AG09319 (cell line): ENCODE results near the gene CYYR1.

Source experiments
- DNase-seq: peaks from one replicate; pipeline ENCODE4 v3.0.0-alpha.2; 2010; ENCODE audit warnings: low read depth; ENCODE audit errors: extremely low read depth
- TF ChIP-seq, protein P1 (sequence below): IDR thresholded peaks from 2 replicates; pipeline ENCODE4 v1.5.1; 2011; ENCODE audit warnings: low read depth, mild to moderate bottlenecking, inconsistent platforms, low read length, moderate library complexity

The CYYR1 gene

GRCh38 chr21:26593800-26594199 lies 20.7 kb upstream of the CYYR1 start:
- TF ChIP-seq, protein P1, sequence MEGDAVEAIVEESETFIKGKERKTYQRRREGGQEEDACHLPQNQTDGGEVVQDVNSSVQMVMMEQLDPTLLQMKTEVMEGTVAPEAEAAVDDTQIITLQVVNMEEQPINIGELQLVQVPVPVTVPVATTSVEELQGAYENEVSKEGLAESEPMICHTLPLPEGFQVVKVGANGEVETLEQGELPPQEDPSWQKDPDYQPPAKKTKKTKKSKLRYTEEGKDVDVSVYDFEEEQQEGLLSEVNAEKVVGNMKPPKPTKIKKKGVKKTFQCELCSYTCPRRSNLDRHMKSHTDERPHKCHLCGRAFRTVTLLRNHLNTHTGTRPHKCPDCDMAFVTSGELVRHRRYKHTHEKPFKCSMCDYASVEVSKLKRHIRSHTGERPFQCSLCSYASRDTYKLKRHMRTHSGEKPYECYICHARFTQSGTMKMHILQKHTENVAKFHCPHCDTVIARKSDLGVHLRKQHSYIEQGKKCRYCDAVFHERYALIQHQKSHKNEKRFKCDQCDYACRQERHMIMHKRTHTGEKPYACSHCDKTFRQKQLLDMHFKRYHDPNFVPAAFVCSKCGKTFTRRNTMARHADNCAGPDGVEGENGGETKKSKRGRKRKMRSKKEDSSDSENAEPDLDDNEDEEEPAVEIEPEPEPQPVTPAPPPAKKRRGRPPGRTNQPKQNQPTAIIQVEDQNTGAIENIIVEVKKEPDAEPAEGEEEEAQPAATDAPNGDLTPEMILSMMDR, result no peak
- no peak for DNase-seq

- TF ChIP-seq, protein P1, result no peak
- DNase-seq, result no peak
Measured at GRCh38 chr21:26591543-26591942, 18.5 kb upstream of the CYYR1 start.

- DNase-seq, result no peak
- TF ChIP-seq, protein P1, result no peak
Measured at GRCh38 chr21:26588446-26588845, 15.4 kb upstream of the CYYR1 start.

DNA sequence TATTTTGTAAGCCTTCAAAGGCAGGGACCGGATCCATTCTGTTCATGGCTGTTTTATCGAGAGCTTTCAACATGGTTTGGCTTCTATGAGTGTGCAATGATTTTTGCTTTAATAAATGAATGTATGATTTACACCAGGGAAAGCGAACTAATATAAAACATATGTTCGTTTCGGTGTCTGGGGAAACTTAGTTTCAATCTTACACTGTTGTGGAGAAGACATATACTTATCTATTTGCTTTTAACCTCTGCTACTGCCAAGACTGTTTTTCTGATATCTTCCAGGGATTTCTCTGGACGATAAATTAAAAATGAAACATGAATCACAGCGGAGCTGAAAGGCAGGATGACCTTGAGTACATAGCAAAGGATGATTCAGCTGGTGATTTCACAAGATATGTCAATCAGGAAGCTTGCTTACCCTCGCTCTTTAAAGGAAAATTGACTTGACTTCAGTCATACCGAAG lies 14.7 kb upstream of the CYYR1 start:
- TF ChIP-seq, protein P1, result no peak
- DNase-seq, result peak; percentile 30

- no peak for DNase-seq
- TF ChIP-seq, protein P1, result no peak
Measured at GRCh38 chr21:26583769-26584168, 10.7 kb upstream of the CYYR1 start.

DNA sequence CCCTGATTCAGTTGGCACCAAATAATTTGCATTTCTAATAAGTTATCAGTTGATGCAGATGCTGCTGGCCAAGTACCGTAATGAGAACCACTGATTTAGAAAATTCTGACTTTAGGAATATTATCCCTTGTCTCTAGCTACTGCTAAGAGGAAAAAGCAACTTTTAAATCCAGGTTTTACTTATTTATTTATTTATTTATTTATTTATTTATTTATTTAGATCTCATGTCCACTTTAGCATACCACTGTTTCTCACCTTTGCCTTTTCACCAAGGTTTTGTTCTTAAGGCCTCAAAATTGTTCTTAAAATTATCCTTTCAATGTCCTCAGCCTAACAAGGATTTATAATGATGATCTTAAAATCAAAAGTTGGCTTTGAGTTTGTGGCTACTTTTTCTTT lies 8.7 kb upstream of the CYYR1 start:
- TF ChIP-seq, protein P1, result no peak
- no peak for DNase-seq

DNA sequence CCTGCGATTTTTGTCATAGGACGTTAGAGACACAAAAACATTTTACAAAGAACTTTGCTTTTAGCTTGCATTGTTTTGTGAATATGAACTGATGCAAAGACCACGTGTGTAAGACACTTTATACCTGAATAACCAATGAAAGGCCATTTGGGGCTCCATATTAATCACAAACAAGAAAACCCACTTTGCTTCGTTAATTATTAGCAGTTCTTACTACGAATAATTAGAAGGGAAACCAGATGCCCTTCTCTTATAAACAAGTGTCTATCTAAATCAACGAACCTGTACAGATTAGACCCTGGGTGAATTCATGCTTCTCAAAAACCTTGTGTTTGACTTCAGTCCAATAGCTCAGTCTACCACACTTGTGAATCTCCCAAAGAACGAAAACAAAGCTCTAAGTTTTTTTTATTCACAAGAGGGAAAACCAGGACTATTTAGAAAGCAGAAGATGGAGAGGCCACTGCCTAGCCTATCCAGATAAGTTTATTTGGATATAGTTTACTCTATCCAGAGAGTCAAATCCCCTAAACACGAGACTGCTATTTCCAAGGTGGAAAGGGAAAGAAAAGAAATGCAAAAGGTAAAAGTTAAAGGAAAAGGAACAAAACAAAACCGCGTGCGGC lies 897 bp downstream of the CYYR1 start:
- TF ChIP-seq, protein P1, result no peak
- no peak for DNase-seq
